Glutamatergic neuron (in vitro differentiated cells): ENCODE measurements around the gene VWA8. TPM values are rescaled to one million over a fixed set of nuclear protein-coding genes. Genes with fewer than 3 reads are reported as not detected.

Experiments used
- DNase-seq: peaks from one replicate; pipeline ENCODE4 v3.0.0; 2022
- H3K27ac Mint-ChIP-seq: one replicate; pipeline ENCODE4 v1.8.0; 2020; ENCODE audit warnings: mild to moderate bottlenecking, mixed read lengths, inconsistent platforms; ENCODE audit not compliant: unreplicated experiment
- H3K27me3 Mint-ChIP-seq: one replicate; pipeline ENCODE4 v1.8.0; 2020; ENCODE audit warnings: mild to moderate bottlenecking, moderate library complexity, mixed read lengths, inconsistent platforms; ENCODE audit not compliant: unreplicated experiment
- H3K36me3 Mint-ChIP-seq: one replicate; pipeline ENCODE4 v1.8.0; 2020; ENCODE audit warnings: mild to moderate bottlenecking, mixed read lengths, inconsistent platforms; ENCODE audit not compliant: unreplicated experiment
- H3K4me1 Mint-ChIP-seq: one replicate; pipeline ENCODE4 v1.8.0; 2020; ENCODE audit warnings: mild to moderate bottlenecking, low read depth, mixed read lengths, inconsistent platforms; ENCODE audit not compliant: unreplicated experiment
- H3K4me3 Mint-ChIP-seq: one replicate; pipeline ENCODE4 v1.8.0; 2020; ENCODE audit warnings: mild to moderate bottlenecking, mixed read lengths, inconsistent platforms; ENCODE audit not compliant: unreplicated experiment
- H3K9me3 Mint-ChIP-seq: one replicate; pipeline ENCODE4 v1.8.0; 2020; ENCODE audit warnings: mild to moderate bottlenecking, moderate library complexity, mixed read lengths, inconsistent platforms; ENCODE audit not compliant: unreplicated experiment
- total RNA-seq: library from RNA; stranded (reverse); fragmentation: NEBNext Ultra II Directional; extraction: Animal tissue kit (Norgen Biotek cat#: 25700); gene quantifications from one replicate; pipeline ENCODE4 v1.2.1, GENCODE V29; 2021; ENCODE audit not compliant: unreplicated experiment
- TF ChIP-seq, protein P1 (sequence below): fragments of 200-600 bp; sonication (generic); IDR thresholded peaks from one replicate; pipeline ENCODE4 v1.5.0; 2021; ENCODE audit not compliant: partially characterized antibody, unreplicated experiment

The VWA8 gene
- total RNA-seq, 1 donor from 2014 or later, result 16.4 TPM

DNA sequence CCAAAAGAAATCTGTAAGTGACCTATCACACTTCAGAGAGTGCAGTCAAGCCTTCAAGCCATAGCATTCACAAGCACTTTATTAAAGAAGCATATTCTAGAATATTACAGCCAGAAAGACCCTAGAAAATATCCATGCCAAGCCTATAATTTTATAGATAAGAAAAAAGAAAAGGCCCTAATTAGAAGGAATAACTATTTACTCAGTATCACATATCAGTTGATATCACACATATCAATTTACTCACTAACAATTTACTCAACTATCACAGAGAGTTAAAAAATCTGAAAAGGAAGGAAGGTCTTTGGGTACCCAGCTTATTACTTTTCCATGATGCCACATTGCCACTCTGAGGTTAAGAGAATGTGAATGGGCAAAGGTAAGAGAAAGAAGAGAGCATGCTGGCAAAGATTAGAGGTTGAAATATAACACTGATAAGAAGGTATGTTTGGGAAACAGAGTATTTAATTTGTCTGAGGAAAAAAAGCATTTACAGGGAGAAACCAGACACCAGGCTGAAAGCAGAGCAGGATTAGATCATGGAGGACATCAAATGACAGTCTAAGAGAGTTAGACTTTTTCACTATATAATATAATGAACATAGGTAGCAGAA lies 186.2 kb downstream of the VWA8 start:
- no peak for DNase-seq
- TF ChIP-seq, protein P1, sequence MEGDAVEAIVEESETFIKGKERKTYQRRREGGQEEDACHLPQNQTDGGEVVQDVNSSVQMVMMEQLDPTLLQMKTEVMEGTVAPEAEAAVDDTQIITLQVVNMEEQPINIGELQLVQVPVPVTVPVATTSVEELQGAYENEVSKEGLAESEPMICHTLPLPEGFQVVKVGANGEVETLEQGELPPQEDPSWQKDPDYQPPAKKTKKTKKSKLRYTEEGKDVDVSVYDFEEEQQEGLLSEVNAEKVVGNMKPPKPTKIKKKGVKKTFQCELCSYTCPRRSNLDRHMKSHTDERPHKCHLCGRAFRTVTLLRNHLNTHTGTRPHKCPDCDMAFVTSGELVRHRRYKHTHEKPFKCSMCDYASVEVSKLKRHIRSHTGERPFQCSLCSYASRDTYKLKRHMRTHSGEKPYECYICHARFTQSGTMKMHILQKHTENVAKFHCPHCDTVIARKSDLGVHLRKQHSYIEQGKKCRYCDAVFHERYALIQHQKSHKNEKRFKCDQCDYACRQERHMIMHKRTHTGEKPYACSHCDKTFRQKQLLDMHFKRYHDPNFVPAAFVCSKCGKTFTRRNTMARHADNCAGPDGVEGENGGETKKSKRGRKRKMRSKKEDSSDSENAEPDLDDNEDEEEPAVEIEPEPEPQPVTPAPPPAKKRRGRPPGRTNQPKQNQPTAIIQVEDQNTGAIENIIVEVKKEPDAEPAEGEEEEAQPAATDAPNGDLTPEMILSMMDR, result no peak
- peaks cover 3% of the 10 kb centered on the region for H3K4me1 Mint-ChIP-seq
- H3K36me3 Mint-ChIP-seq, result no peaks in the 10 kb centered on the region
- H3K9me3 Mint-ChIP-seq, result peaks cover 2% of the 10 kb centered on the region
- no peak overlapping the region for H3K4me3 Mint-ChIP-seq
- H3K27me3 Mint-ChIP-seq, result peaks cover 2% of the 10 kb centered on the region
- H3K27ac Mint-ChIP-seq, result no peak overlapping the region

DNA sequence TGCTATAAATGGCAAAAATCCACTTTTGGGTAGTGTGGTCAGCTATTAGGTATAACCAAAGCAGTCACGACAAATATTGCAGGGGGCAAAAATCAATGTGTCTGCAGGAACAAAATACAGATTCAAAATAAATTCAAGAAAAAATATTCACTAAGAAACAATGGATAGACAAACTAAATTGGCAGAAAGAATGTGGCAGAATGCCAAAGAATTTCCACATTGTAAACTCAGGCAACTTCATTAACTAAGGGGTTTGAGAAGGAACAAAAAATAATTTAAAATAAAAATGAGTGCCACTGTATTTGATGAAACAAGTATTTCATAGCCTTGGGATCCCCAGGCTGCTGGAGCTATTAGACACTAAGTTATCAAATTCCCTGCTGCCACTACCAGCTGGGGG lies 193.1 kb downstream of the VWA8 start:
- H3K36me3 Mint-ChIP-seq, result no peaks in the 10 kb centered on the region
- H3K27me3 Mint-ChIP-seq, result no peaks in the 10 kb centered on the region
- H3K4me3 Mint-ChIP-seq, result no peak overlapping the region
- DNase-seq, result no peak
- peaks cover 3% of the 10 kb centered on the region for H3K4me1 Mint-ChIP-seq
- TF ChIP-seq, protein P1, result no peak
- H3K9me3 Mint-ChIP-seq, result no peaks in the 10 kb centered on the region
- H3K27ac Mint-ChIP-seq, result no peak overlapping the region

DNA sequence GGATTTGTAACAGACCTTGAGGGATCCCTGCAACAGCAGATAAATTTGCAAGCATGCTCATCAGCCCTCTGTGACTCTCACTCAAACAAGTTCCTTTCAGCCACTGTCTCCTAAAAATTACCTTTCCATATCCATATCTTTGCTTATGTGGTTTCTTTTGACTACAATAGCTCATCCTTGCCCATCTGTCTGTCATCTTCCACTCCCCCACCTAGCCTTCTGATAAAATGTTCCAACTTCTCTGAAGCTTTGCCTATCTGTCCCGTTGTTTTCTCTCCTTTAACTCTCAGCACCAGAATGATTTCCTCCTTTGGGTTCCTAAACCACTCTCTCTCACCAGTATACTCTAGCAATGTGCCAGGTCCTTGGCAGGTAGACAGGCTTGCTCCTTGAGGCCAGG lies 194.5 kb downstream of the VWA8 start:
- no peak for DNase-seq
- Mint-ChIP-seq H3K4me3 (no peak overlapping the region), H3K27ac (no peak overlapping the region), H3K27me3 (no peaks in the 10 kb centered on the region), H3K9me3 (no peaks in the 10 kb centered on the region), H3K36me3 (no peaks in the 10 kb centered on the region), H3K4me1 (peaks cover 3% of the 10 kb centered on the region)
- TF ChIP-seq, protein P1, result no peak

DNA sequence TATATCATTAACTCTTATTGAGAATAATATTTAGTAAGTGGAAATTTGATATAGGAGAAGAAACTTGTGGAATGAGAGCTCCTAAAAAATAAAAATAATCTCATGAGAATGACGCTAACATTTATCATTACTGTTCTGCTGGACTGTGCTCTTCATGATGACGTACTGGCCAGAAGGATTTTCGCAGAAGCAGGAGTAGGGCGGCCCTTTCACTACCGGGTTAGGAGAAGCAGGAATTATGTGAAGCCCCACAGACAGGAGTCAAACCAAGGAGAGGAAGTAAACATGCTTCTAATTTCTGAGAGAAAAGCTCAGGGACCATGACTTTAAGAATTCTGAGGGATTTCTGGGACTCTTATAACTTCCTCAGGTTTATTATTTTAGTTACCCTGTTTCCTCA lies 195.1 kb downstream of the VWA8 start:
- TF ChIP-seq, protein P1, result no peak
- Mint-ChIP-seq H3K9me3 (no peaks in the 10 kb centered on the region), H3K4me3 (no peak overlapping the region), H3K4me1 (peaks cover 3% of the 10 kb centered on the region), H3K36me3 (no peaks in the 10 kb centered on the region), H3K27ac (no peak overlapping the region), H3K27me3 (no peaks in the 10 kb centered on the region)
- no peak for DNase-seq

DNA sequence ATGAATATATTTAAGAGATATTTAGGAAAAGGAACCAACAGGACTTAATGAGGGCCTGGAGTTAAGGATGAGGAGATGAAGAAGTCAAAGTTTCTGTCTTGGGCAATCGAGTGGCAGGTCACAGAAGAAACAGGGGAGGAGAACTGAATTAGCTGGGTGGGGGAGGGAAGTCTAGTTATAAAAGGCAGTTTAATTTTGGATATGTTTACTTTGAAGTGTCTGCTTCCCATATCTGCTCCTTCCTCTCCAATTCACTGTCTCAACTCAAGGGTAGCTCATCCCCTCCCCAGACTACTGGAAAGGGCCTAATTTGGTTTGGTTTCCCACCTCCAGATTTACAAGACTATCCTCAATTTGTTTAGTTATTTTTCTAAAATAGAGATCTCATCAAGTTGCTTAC lies 195.9 kb downstream of the VWA8 start:
- no peak for DNase-seq
- Mint-ChIP-seq H3K4me1 (peaks cover 3% of the 10 kb centered on the region), H3K27me3 (no peaks in the 10 kb centered on the region), H3K9me3 (no peaks in the 10 kb centered on the region), H3K4me3 (no peak overlapping the region), H3K27ac (no peak overlapping the region), H3K36me3 (no peaks in the 10 kb centered on the region)
- TF ChIP-seq, protein P1, result no peak
